ENCODE results near the gene PCDHA7. TPM values are rescaled to one million over a fixed set of nuclear protein-coding genes. Genes with fewer than 3 reads are reported as not detected.
"Not testable (repeated sequence)": the region's sequence is repeated elsewhere in the genome, so short reads cannot be mapped to it uniquely, and the experiment has no call there.

Gene PCDHA7
- total RNA-seq, 1 donor from 2014 or later: 0.15 TPM

GRCh38 chr5:140835622-140836510 is 1.8 kb downstream of the PCDHA7 start:
- Histone ChIP-seq H3K27me3 (ENCODE audit: low read depth) (peaks cover 23% of the 10 kb centered on the region), H3K4me3 (no peak overlapping the region), H3K4me1 (no peaks in the 10 kb centered on the region), H3K27ac (no peak overlapping the region), H3K36me3 (no peaks in the 10 kb centered on the region), H3K9me3 (peaks cover 8% of the 10 kb centered on the region)
- DNase-seq: no peak
- TF ChIP-seq CTCF (IDR thresholded peaks at IDR 0.05): no peak
- no peak for ATAC-seq
- intact Hi-C loops (cut with DNase I): no loop called here

- Histone ChIP-seq H3K4me3 (no peak within 1 kb of the TSS), H3K27ac (no peak within 1 kb of the TSS), H3K4me1 (no peaks in the 10 kb centered on the region), H3K36me3 (no peaks in the 10 kb centered on the region), H3K9me3 (peaks cover 13% of the 10 kb centered on the region), H3K27me3 (ENCODE audit: low read depth) (peaks cover 23% of the 10 kb centered on the region)
- intact Hi-C loops (cut with DNase I): no loop called here
- ATAC-seq (no peak), DNase-seq (no peak)
- TF ChIP-seq CTCF (IDR thresholded peaks at IDR 0.05): peak; percentile 10
These were observed 7.2 kb downstream of the PCDHA7 start, which contains the start of gene PCDHA8 for GRCh38 chr5:140840978-140841962. PCDHA8 (plus strand) TSS chr5:140841187; CDS start chr5:140841322, 135 bp downstream.

DNA sequence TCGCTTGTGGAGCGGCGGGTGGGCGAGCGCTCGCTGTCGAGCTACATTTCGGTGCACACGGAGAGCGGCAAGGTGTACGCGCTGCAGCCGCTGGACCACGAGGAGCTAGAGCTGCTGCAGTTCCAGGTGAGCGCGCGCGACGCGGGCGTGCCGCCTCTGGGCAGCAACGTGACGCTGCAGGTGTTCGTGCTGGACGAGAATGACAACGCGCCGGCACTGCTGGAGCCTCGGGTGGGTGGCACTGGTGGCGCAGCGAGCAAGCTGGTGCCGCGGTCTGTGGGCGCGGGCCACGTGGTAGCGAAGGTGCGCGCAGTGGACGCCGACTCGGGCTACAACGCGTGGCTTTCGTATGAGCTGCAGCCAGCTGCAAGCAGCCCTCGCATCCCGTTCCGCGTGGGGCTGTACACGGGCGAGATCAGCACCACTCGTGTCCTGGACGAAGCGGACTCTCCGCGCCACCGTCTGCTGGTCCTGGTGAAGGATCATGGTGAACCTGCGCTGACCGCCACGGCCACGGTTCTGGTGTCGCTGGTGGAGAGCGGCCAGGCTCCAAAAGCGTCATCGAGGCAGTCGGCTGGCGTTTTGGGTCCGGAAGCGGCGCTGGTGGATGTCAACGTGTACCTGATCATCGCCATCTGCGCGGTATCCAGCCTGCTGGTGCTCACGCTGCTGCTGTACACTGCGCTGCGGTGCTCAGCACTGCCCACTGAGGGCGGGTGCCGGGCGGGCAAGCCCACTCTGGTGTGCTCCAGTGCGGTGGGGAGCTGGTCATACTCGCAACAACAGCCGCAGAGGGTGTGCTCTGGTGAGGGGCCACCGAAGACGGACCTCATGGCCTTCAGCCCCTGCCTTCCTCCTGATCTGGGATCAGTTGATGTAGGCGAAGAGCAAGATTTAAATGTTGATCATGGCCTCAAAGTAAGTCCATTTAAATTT is 9.0 kb downstream of the PCDHA7 start:
- peaks cover 13% of the 10 kb centered on the region for H3K9me3 ChIP-seq
- intact Hi-C loops (cut with DNase I): no loop called here
- no peak overlapping the region for H3K27ac ChIP-seq
- no peaks in the 10 kb centered on the region for H3K36me3 ChIP-seq
- no peak for TF ChIP-seq CTCF (IDR thresholded peaks at IDR 0.05)
- no peak overlapping the region for H3K4me3 ChIP-seq
- ATAC-seq: no peak
- DNase-seq: no peak
- no peaks in the 10 kb centered on the region for H3K4me1 ChIP-seq
- H3K27me3 ChIP-seq (ENCODE audit: low read depth): peaks cover 21% of the 10 kb centered on the region

GRCh38 chr5:140848139-140849102 is 14.4 kb downstream of the PCDHA7 start, which contains the start of gene PCDHA9:
PCDHA9 (plus strand) TSS chr5:140848382; CDS start chr5:140848496, 114 bp downstream.
- H3K9me3 ChIP-seq; DNase-seq; H3K4me3 ChIP-seq; H3K27ac ChIP-seq; H3K36me3 ChIP-seq; intact Hi-C loops (cut with DNase I); H3K4me1 ChIP-seq; ATAC-seq: not testable (repeated sequence)
- peaks cover 25% of the 10 kb centered on the region for H3K27me3 ChIP-seq (ENCODE audit: low read depth)

DNA sequence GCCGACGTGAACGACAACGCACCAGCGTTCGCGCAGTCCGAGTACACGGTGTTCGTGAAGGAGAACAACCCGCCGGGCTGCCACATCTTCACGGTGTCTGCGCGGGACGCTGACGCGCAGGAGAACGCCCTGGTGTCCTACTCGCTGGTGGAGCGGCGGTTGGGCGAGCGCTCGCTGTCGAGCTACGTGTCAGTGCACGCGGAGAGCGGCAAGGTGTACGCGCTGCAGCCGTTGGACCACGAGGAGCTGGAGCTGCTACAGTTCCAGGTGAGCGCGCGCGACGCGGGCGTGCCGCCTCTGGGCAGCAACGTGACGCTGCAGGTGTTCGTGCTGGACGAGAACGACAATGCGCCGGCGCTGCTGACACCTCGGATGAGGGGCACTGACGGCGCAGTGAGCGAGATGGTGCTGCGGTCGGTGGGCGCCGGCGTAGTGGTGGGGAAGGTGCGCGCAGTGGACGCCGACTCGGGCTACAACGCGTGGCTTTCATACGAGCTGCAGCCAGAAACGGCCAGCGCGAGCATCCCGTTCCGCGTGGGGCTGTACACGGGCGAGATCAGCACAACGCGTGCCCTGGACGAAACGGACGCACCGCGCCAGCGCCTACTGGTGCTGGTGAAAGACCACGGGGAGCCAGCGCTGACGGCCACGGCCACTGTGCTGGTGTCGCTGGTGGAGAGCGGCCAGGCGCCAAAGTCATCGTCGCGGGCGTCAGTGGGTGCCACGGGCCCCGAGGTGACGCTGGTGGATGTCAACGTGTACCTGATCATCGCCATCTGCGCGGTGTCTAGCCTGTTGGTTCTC is 16.0 kb downstream of the PCDHA7 start:
- H3K4me1 ChIP-seq; H3K27ac ChIP-seq; intact Hi-C loops (cut with DNase I); H3K36me3 ChIP-seq; H3K9me3 ChIP-seq; ATAC-seq; H3K4me3 ChIP-seq; DNase-seq: not testable (repeated sequence)
- H3K27me3 ChIP-seq (ENCODE audit: low read depth): peaks cover 22% of the 10 kb centered on the region

Data from lower lobe of right lung (tissue), 2 donors.